ENCODE measurements around the gene BTNL3. TPM values are rescaled to one million over a fixed set of nuclear protein-coding genes. Genes with fewer than 3 reads are reported as not detected.

The BTNL3 gene
- total and polyA plus RNA-seq, 2 experiments from 2014 or later = 0.08 TPM; not detected in 1

- H3K4me1 ChIP-seq (ENCODE audit: insufficient read depth) = peaks cover 20% of the 10 kb centered on the region
- H3K27me3 Mint-ChIP-seq (ENCODE audit: insufficient read depth, low read depth, poor library complexity) = peaks cover 76% of the 10 kb centered on the region
- ATAC-seq = peak; percentile 46
- no peak overlapping the region for H3K27ac Mint-ChIP-seq
- no peak overlapping the region for H3K27ac ChIP-seq (ENCODE audit: low read depth)
- H4K20me1 ChIP-seq (replicated peaks; ENCODE audit: insufficient read depth) = peaks cover 5% of the 10 kb centered on the region
- TF ChIP-seq EZH2phosphoT487 (IDR thresholded peaks at IDR 0.05; ENCODE audit: unreplicated experiment) (peak; percentile 74), CREB1 (CRISPR knock-in tag; IDR thresholded peaks at IDR 0.05; ENCODE audit: low read depth) (no peak), ZNF462 (CRISPR knock-in tag; IDR thresholded peaks at IDR 0.05) (no peak), NANOG (IDR thresholded peaks at IDR 0.05; ENCODE audit: borderline replicate concordance) (no peak), STAT1 (IDR thresholded peaks at IDR 0.05; ENCODE audit: unreplicated experiment) (no peak), EZH2 (IDR thresholded peaks at IDR 0.05; ENCODE audit: low read depth, unreplicated experiment) (peak; percentile 1), POLR2AphosphoS5 (IDR thresholded peaks at IDR 0.05; ENCODE audit: low read depth) (no peak), JUNB (IDR thresholded peaks at IDR 0.05; ENCODE audit: unreplicated experiment) (no peak), ZNF331 (CRISPR knock-in tag; IDR thresholded peaks at IDR 0.05; ENCODE audit: low read depth) (no peak), REST (IDR thresholded peaks at IDR 0.05; ENCODE audit: unreplicated experiment) (no peak), ZNF114 (CRISPR knock-in tag; IDR thresholded peaks at IDR 0.05) (no peak), ETS1 (IDR thresholded peaks at IDR 0.05) (no peak), CTCF (conservative IDR thresholded peaks at IDR 0.05; ENCODE audit: low read depth in 2 of 2) (no peak)
- H3K27me3 ChIP-seq (ENCODE audit: insufficient read depth) = peaks cover 95% of the 10 kb centered on the region
- no peaks in the 10 kb centered on the region; the same call in 2 of the 3 replicates for H3K9me3 Mint-ChIP-seq
- no peaks in the 10 kb centered on the region for H3K36me3 ChIP-seq (ENCODE audit: insufficient read depth)
- H3K79me2 ChIP-seq (replicated peaks; ENCODE audit: insufficient read depth) = no peaks in the 10 kb centered on the region
- H3K4me3 ChIP-seq = peak overlapping the region; percentile 82
- H2AFZ ChIP-seq = peak overlapping the region; percentile 98
- 0 out of 2 replicates have a peak, but pooled peaks cover 9% of the 10 kb centered on the region for H3F3A ChIP-seq (replicated peaks; ENCODE audit: low read depth)
- H3K9me2 ChIP-seq (ENCODE audit: insufficient read depth) = no peaks in the 10 kb centered on the region
- H3K4me1 Mint-ChIP-seq = peaks cover 18% of the 10 kb centered on the region
- no peaks in the 10 kb centered on the region; the same call in 2 of the 3 replicates for H3K36me3 Mint-ChIP-seq (ENCODE audit: low read depth)
- DNase-seq (ENCODE audit: low spot score) = peak; percentile 69
- peak overlapping the region; percentile 96 for H3K4me2 ChIP-seq
- H3K4me3 Mint-ChIP-seq = peak overlapping the region; percentile 81
Measured at GRCh38 chr5:181052672-181053487, 64.2 kb downstream of the BTNL3 start.

All from GM23338 (cell line).